Adrenal gland (tissue), 5 donors: ENCODE results near the gene PTTG1IP.

Experiments used
- POLR2A ChIP-seq, 2 donors: fragments of 450-650 bp; IDR thresholded peaks; one replicate each; pipeline ENCODE4 v1.6.1; 2017; ENCODE audit warnings: antibody characterized with exemption in 2 of 2, mild to moderate bottlenecking in 2 of 2, moderate library complexity in 1 of 2
- TF ChIP-seq, protein P1 (sequence below), 6 experiments: fragments of 450-650 bp in 4 of 6; fragments of 200-600 bp in 2 of 6; sonication (generic) in 1 of 6; IDR thresholded peaks; 1 replicate in 5 of 6; 2 replicates in 1 of 6; pipeline versions ENCODE4 v1.5.1 to v1.8.0; 2016 to 2021; ENCODE audit warnings: antibody characterized with exemption in 6 of 6, mild to moderate bottlenecking in 2 of 6, moderate library complexity in 1 of 6
- donor health status: DM: no; HTN: no; CAD: no.

- TF ChIP-seq, protein P1, sequence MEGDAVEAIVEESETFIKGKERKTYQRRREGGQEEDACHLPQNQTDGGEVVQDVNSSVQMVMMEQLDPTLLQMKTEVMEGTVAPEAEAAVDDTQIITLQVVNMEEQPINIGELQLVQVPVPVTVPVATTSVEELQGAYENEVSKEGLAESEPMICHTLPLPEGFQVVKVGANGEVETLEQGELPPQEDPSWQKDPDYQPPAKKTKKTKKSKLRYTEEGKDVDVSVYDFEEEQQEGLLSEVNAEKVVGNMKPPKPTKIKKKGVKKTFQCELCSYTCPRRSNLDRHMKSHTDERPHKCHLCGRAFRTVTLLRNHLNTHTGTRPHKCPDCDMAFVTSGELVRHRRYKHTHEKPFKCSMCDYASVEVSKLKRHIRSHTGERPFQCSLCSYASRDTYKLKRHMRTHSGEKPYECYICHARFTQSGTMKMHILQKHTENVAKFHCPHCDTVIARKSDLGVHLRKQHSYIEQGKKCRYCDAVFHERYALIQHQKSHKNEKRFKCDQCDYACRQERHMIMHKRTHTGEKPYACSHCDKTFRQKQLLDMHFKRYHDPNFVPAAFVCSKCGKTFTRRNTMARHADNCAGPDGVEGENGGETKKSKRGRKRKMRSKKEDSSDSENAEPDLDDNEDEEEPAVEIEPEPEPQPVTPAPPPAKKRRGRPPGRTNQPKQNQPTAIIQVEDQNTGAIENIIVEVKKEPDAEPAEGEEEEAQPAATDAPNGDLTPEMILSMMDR (IDR thresholded peaks at IDR 0.05) = peak; percentile 66 to 87 (median 84)
- TF ChIP-seq POLR2A (IDR thresholded peaks at IDR 0.05) = no peak
Measured at GRCh38 chr21:44892536-44893277, 19.2 kb upstream of the PTTG1IP start.
